Activated CD8-positive, alpha-beta T cell treated with anti-CD3 and anti-CD28 coated beads, Interleukin-2, amount 10 ng/mL, durations not matched to agents 7 days and 5 days (primary cell): ENCODE results near the gene SH2D2A. TPM values are rescaled to one million over a fixed set of nuclear protein-coding genes. Genes with fewer than 3 reads are reported as not detected.
A peak's percentile ranks its signal among the peaks of the same experiment; 100 is the strongest.

Experiments
- ATAC-seq: fragments of 150-1000 bp; cut with Tn5 transposase; one replicate; pipeline ENCODE4 v1.10.0; 2021; ENCODE audit warnings: moderate library complexity
- CTCF ChIA-PET: fragments of 350-600 bp; sonication (Branson Sonifier 250); formaldehyde crosslinking; loops from one replicate; lab custom pipeline; 2021; ENCODE audit warnings: antibody characterized with exemption; lab: Charles Lee
- POLR2A ChIA-PET: fragments of 350-600 bp; sonication (Branson Sonifier 250); formaldehyde crosslinking; loops from one replicate; lab custom pipeline; 2021; ENCODE audit warnings: antibody characterized with exemption; lab: Charles Lee
- DNase-seq: peaks from one replicate; pipeline ENCODE4 v3.0.0-alpha.2; 2020
- H3K27ac Mint-ChIP-seq: one replicate; pipeline ENCODE4 v1.8.0; 2021; ENCODE audit warnings: mild to moderate bottlenecking, mixed read lengths
- H3K27me3 Mint-ChIP-seq: one replicate; pipeline ENCODE4 v1.8.0; 2021; ENCODE audit warnings: low read depth, mixed read lengths
- H3K36me3 Mint-ChIP-seq: one replicate; pipeline ENCODE4 v1.8.0; 2021; ENCODE audit warnings: low read depth, mixed read lengths
- H3K4me1 Mint-ChIP-seq: one replicate; pipeline ENCODE4 v1.8.0; 2021; ENCODE audit warnings: low read depth, mixed read lengths
- H3K4me3 Mint-ChIP-seq: one replicate; pipeline ENCODE4 v1.8.0; 2021; ENCODE audit warnings: mild to moderate bottlenecking, mixed read lengths
- H3K9me3 Mint-ChIP-seq: one replicate; pipeline ENCODE4 v1.8.0; 2022; ENCODE audit warnings: mixed read lengths; ENCODE audit not compliant: insufficient read depth
- total RNA-seq, 2 experiments: library from RNA; stranded (reverse); gene quantifications; one replicate each; pipeline ENCODE4 v1.2.3, GENCODE V29; 2021

Gene SH2D2A
- total RNA-seq, 2 experiments from 2014 or later, result 84.0 to 86.7 TPM

- Mint-ChIP-seq H3K4me1 (peaks cover 50% of the 10 kb centered on the region), H3K27me3 (peaks cover 39% of the 10 kb centered on the region), H3K27ac (no peak overlapping the region), H3K4me3 (peak overlapping the region; percentile 72), H3K36me3 (no peaks in the 10 kb centered on the region), H3K9me3 (no peaks in the 10 kb centered on the region)
- ATAC-seq (peak; percentile 17), DNase-seq (peak; percentile 32)
- ChIA-PET POLR2A (interaction anchor here (0.8 to 7.7 kb wide), 10 partner anchors 10 to 171 kb away, joined by 3 to 115 read pairs (median 8); partner anchors contain the start of genes ISG20L2, METTL25B, PRCC and SH2D2A), CTCF (interaction anchor here (0.6 to 11.8 kb wide), 43 partner anchors 11 to 235 kb away, joined by 3 to 313 read pairs (median 7); partner anchors contain the start of genes CRABP2, HDGF, ISG20L2 and METTL25B)
These were observed 43.0 kb upstream of the SH2D2A start for GRCh38 chr1:156859523-156860112.

GRCh38 chr1:156858959-156859522 lies 42.4 kb upstream of the SH2D2A start, which contains the start of gene INSRR:
Gene INSRR (minus strand): TSS chr1:156859117. CDS start chr1:156858621, 496 bp downstream.
- peaks cover 39% of the 10 kb centered on the region for H3K27me3 Mint-ChIP-seq
- POLR2A ChIA-PET, result interaction anchor here (1.3 to 7.7 kb wide), 8 partner anchors 9 to 131 kb away, joined by 4 to 115 read pairs (median 12); partner anchors contain the start of genes ISG20L2, METTL25B and SH2D2A
- no peak within 1 kb of the TSS for H3K27ac Mint-ChIP-seq

GRCh38 chr1:156858555-156858956 lies 41.9 kb upstream of the SH2D2A start:
- ATAC-seq (no peak), DNase-seq (no peak)
- ChIA-PET CTCF (interaction anchor here (0.8 to 11.8 kb wide), 15 partner anchors 11 to 234 kb away, joined by 3 to 313 read pairs (median 15); partner anchors contain the start of genes CRABP2, ISG20L2, METTL25B and PEAR1), POLR2A (interaction anchor here (1.3 to 7.7 kb wide), 3 partner anchors 9 to 130 kb away, joined by 4 to 115 read pairs (median 4); partner anchors contain the start of genes ISG20L2 and METTL25B)
- no peaks in the 10 kb centered on the region for H3K36me3 Mint-ChIP-seq
- H3K4me1 Mint-ChIP-seq, result peaks cover 40% of the 10 kb centered on the region
- peaks cover 43% of the 10 kb centered on the region for H3K27me3 Mint-ChIP-seq
- H3K9me3 Mint-ChIP-seq, result no peaks in the 10 kb centered on the region
- peak overlapping the region; percentile 23 for H3K4me3 Mint-ChIP-seq
- H3K27ac Mint-ChIP-seq, result no peak overlapping the region

More at GRCh38 chr1:156858959-156859522, 42.4 kb upstream of the SH2D2A start, which contains the start of gene INSRR:
- ATAC-seq (no peak), DNase-seq (peak; percentile 29)
- Mint-ChIP-seq H3K4me1 (peaks cover 45% of the 10 kb centered on the region), H3K4me3 (peak within 1 kb of the TSS; percentile 72), H3K9me3 (no peaks in the 10 kb centered on the region), H3K36me3 (no peaks in the 10 kb centered on the region)
- CTCF ChIA-PET, result interaction anchor here (0.8 to 11.8 kb wide), 30 partner anchors 11 to 234 kb away, joined by 3 to 313 read pairs (median 8); partner anchors contain the start of genes CRABP2, HDGF, ISG20L2 and METTL25B

- peaks cover 30% of the 10 kb centered on the region for H3K4me1 Mint-ChIP-seq
- ATAC-seq (no peak), DNase-seq (no peak)
- H3K9me3 Mint-ChIP-seq, result no peaks in the 10 kb centered on the region
- no peak overlapping the region for H3K27ac Mint-ChIP-seq
- H3K27me3 Mint-ChIP-seq, result peaks cover 43% of the 10 kb centered on the region
- POLR2A ChIA-PET, result interaction anchor here (1.3 to 7.7 kb wide), 3 partner anchors 8 to 129 kb away, joined by 4 to 115 read pairs (median 4); partner anchors contain the start of genes ISG20L2 and METTL25B
- no peak overlapping the region for H3K4me3 Mint-ChIP-seq
- no peaks in the 10 kb centered on the region for H3K36me3 Mint-ChIP-seq
- CTCF ChIA-PET, result interaction anchor here (0.8 to 11.8 kb wide), 8 partner anchors 10 to 167 kb away, joined by 3 to 313 read pairs (median 151); partner anchors contain the start of genes ISG20L2, METTL25B, PEAR1 and SH2D2A
These were observed 40.9 kb upstream of the SH2D2A start for GRCh38 chr1:156857532-156857931.

- Mint-ChIP-seq H3K27me3 (peaks cover 37% of the 10 kb centered on the region), H3K4me1 (peaks cover 19% of the 10 kb centered on the region), H3K27ac (no peak overlapping the region), H3K36me3 (no peaks in the 10 kb centered on the region), H3K9me3 (no peaks in the 10 kb centered on the region), H3K4me3 (no peak overlapping the region)
- ATAC-seq, result no peak
- POLR2A ChIA-PET, result no interaction called here
- CTCF ChIA-PET, result interaction anchor here (1.4 to 11.8 kb wide), 6 partner anchors 8 to 166 kb away, joined by 3 to 313 read pairs (median 96); no protein-coding TSS in a partner anchor
- DNase-seq, result no peak
These were observed 39.7 kb upstream of the SH2D2A start for GRCh38 chr1:156856282-156856785.

- no peak overlapping the region for H3K27ac Mint-ChIP-seq
- no peak overlapping the region for H3K4me3 Mint-ChIP-seq
- peaks cover 33% of the 10 kb centered on the region for H3K27me3 Mint-ChIP-seq
- DNase-seq (no peak), ATAC-seq (no peak)
- POLR2A ChIA-PET, result no interaction called here
- H3K36me3 Mint-ChIP-seq, result no peaks in the 10 kb centered on the region
- H3K9me3 Mint-ChIP-seq, result no peaks in the 10 kb centered on the region
- H3K4me1 Mint-ChIP-seq, result peaks cover 14% of the 10 kb centered on the region
- CTCF ChIA-PET, result interaction anchor here (2.7 to 11.8 kb wide), 3 partner anchors 18 to 128 kb away, joined by 10 to 313 read pairs (median 304); no protein-coding TSS in a partner anchor
These were observed 38.0 kb upstream of the SH2D2A start for GRCh38 chr1:156854634-156855033.

GRCh38 chr1:156853761-156854160 lies 37.1 kb upstream of the SH2D2A start:
- DNase-seq, result no peak
- Mint-ChIP-seq H3K4me3 (no peak overlapping the region), H3K9me3 (no peaks in the 10 kb centered on the region), H3K27ac (no peak overlapping the region), H3K4me1 (peaks cover 19% of the 10 kb centered on the region), H3K36me3 (no peaks in the 10 kb centered on the region), H3K27me3 (peaks cover 27% of the 10 kb centered on the region)
- ChIA-PET CTCF (interaction anchor here (1.1 to 11.8 kb wide), 3 partner anchors 17 to 128 kb away, joined by 3 to 313 read pairs (median 3); no protein-coding TSS in a partner anchor), POLR2A (no interaction called here)
- no peak for ATAC-seq

GRCh38 chr1:156852418-156852874 lies 35.8 kb upstream of the SH2D2A start:
- Mint-ChIP-seq H3K9me3 (no peaks in the 10 kb centered on the region), H3K27ac (no peak overlapping the region), H3K4me1 (peaks cover 24% of the 10 kb centered on the region), H3K4me3 (no peak overlapping the region), H3K36me3 (no peaks in the 10 kb centered on the region), H3K27me3 (peaks cover 14% of the 10 kb centered on the region)
- ChIA-PET POLR2A (interaction anchor here (0.6 kb wide), 1 partner anchor 46 kb away, joined by 3 read pairs; no protein-coding TSS in a partner anchor), CTCF (interaction anchor here (11.8 kb wide), 1 partner anchor 16 kb away, joined by 313 read pairs; no protein-coding TSS in a partner anchor)
- no peak for DNase-seq
- no peak for ATAC-seq

GRCh38 chr1:156851779-156852417 lies 35.2 kb upstream of the SH2D2A start:
- H3K27ac Mint-ChIP-seq, result no peak overlapping the region
- H3K4me1 Mint-ChIP-seq, result peaks cover 29% of the 10 kb centered on the region
- peaks cover 13% of the 10 kb centered on the region for H3K27me3 Mint-ChIP-seq
- ChIA-PET CTCF (interaction anchor here (11.8 kb wide), 1 partner anchor 15 kb away, joined by 313 read pairs; no protein-coding TSS in a partner anchor), POLR2A (no interaction called here)
- DNase-seq, result no peak
- no peak for ATAC-seq
- H3K9me3 Mint-ChIP-seq, result no peaks in the 10 kb centered on the region
- no peaks in the 10 kb centered on the region for H3K36me3 Mint-ChIP-seq
- H3K4me3 Mint-ChIP-seq, result no peak overlapping the region

GRCh38 chr1:156849151-156849496 lies 32.5 kb upstream of the SH2D2A start:
- DNase-seq (no peak), ATAC-seq (no peak)
- H3K27ac Mint-ChIP-seq, result peak overlapping the region; percentile 86
- peaks cover 47% of the 10 kb centered on the region for H3K4me1 Mint-ChIP-seq
- ChIA-PET POLR2A (interaction anchor here (0.9 to 2.0 kb wide), 4 partner anchors 9 to 38 kb away, joined by 4 to 10 read pairs (median 6); no protein-coding TSS in a partner anchor), CTCF (interaction anchor here (0.8 to 7.4 kb wide), 10 partner anchors 11 to 160 kb away, joined by 3 to 125 read pairs (median 6); partner anchors contain the start of genes INSRR and NTRK1)
- H3K4me3 Mint-ChIP-seq, result peak overlapping the region; percentile 56
- no peaks in the 10 kb centered on the region for H3K36me3 Mint-ChIP-seq
- no peaks in the 10 kb centered on the region for H3K9me3 Mint-ChIP-seq
- H3K27me3 Mint-ChIP-seq, result peaks cover 30% of the 10 kb centered on the region
